ENCODE data around the gene OCLN. TPM values are rescaled to one million over a fixed set of nuclear protein-coding genes. Genes with fewer than 3 reads are reported as not detected.
"Not testable (repeated sequence)": the region's sequence is repeated elsewhere in the genome, so short reads cannot be mapped to it uniquely, and the experiment has no call there.

Gene OCLN
- total and polyA plus RNA-seq, 2 experiments from 2014 or later, result 72.7 to 119 TPM

DNA sequence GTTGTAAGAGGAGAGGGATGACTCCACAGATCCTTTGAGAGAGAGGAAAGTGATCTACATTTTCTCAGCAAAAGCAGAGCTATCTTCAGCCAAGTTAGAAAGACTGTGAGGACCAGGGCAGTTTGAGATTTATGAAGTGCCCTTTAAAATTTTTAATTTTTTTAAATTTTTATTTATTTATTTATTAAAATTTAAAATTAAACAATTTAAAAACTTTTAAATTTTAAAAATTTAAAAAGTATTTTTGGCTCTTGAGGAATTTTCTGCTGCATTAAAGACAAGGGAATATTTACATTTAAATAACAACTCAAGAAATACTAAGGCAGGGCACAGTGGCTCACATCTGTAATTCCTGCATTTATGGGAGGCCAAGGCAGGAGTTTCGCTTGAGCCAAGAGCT is 30.4 kb upstream of the OCLN start:
- Histone ChIP-seq H4K20me1 (ENCODE audit: insufficient read depth, poor library complexity, severe bottlenecking) (no peaks in the 10 kb centered on the region), H3K9me2 (replicated peaks; ENCODE audit: insufficient read depth) (no peaks in the 10 kb centered on the region), H3K9me3 (ENCODE audit: low read depth) (no peaks in the 10 kb centered on the region), H2AFZ (no peak overlapping the region), H3K36me3 (replicated peaks; ENCODE audit: insufficient read depth, low read depth) (no peaks in the 10 kb centered on the region), H3K27me3 (no peaks in the 10 kb centered on the region), H3K4me3 (no peak overlapping the region), H3K27ac (no peak overlapping the region), H3K4me1 (ENCODE audit: insufficient read depth) (no peaks in the 10 kb centered on the region), H3K4me2 (no peak overlapping the region), H3K79me2 (no peaks in the 10 kb centered on the region)
- 97% methylated on average over 1 of the region's 1 CpG for WGBS (ENCODE audit: low lambda C conversion rate, missing lambda C conversion rate)
- DNase-seq (ENCODE audit: low spot score), result no peak
- TF ChIP-seq, protein P1, sequence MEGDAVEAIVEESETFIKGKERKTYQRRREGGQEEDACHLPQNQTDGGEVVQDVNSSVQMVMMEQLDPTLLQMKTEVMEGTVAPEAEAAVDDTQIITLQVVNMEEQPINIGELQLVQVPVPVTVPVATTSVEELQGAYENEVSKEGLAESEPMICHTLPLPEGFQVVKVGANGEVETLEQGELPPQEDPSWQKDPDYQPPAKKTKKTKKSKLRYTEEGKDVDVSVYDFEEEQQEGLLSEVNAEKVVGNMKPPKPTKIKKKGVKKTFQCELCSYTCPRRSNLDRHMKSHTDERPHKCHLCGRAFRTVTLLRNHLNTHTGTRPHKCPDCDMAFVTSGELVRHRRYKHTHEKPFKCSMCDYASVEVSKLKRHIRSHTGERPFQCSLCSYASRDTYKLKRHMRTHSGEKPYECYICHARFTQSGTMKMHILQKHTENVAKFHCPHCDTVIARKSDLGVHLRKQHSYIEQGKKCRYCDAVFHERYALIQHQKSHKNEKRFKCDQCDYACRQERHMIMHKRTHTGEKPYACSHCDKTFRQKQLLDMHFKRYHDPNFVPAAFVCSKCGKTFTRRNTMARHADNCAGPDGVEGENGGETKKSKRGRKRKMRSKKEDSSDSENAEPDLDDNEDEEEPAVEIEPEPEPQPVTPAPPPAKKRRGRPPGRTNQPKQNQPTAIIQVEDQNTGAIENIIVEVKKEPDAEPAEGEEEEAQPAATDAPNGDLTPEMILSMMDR (IDR thresholded peaks at IDR 0.05; ENCODE audit: poor library complexity), result no peak
- TF ChIP-seq EZH2phosphoT487 (IDR thresholded peaks at IDR 0.05; ENCODE audit: low read depth, severe bottlenecking, unreplicated experiment) (no peak), EZH2 (IDR thresholded peaks at IDR 0.05; ENCODE audit: borderline replicate concordance) (no peak)

DNA sequence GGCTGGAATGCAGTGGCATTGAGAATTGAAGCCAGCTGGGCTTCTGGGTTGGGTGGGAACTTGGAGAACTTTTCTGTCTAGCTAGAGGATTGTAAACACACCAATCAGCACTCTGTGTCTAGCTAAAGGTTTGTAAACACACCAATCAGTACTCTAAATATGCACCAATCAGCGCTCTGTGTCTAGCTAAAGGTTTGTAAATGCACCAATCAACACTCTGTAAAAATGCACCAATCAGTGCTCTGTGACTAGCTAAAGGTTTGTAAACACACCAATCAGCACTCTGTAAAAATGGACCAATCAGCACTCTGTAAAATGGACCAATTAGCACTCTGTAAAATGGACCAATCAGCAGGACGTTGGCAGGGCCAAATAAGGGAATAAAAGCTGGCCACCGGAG is 26.2 kb upstream of the OCLN start:
- 91% methylated on average over 3 of the region's 3 CpGs for WGBS (ENCODE audit: low lambda C conversion rate, missing lambda C conversion rate)
- not testable (repeated sequence) for H3K4me1 ChIP-seq (ENCODE audit: insufficient read depth)

GRCh38 chr5:69467442-69468225 is 25.0 kb upstream of the OCLN start:
- no peaks in the 10 kb centered on the region for H3K4me1 ChIP-seq (ENCODE audit: insufficient read depth)
- no peak for TF ChIP-seq EZH2 (IDR thresholded peaks at IDR 0.05; ENCODE audit: borderline replicate concordance)
- no peak for TF ChIP-seq EZH2phosphoT487 (IDR thresholded peaks at IDR 0.05; ENCODE audit: low read depth, severe bottlenecking, unreplicated experiment)
- TF ChIP-seq, protein P1 (IDR thresholded peaks at IDR 0.05; ENCODE audit: poor library complexity), result no peak
- no peak overlapping the region for H3K4me2 ChIP-seq
- no peaks in the 10 kb centered on the region for H3K27me3 ChIP-seq
- H3K9me2 ChIP-seq (replicated peaks; ENCODE audit: insufficient read depth), result no peaks in the 10 kb centered on the region
- H3K36me3 ChIP-seq (replicated peaks; ENCODE audit: insufficient read depth, low read depth), result no peaks in the 10 kb centered on the region
- DNase-seq (ENCODE audit: low spot score), result no peak
- no peaks in the 10 kb centered on the region for H3K79me2 ChIP-seq
- H3K27ac ChIP-seq, result no peak overlapping the region
- no peaks in the 10 kb centered on the region for H4K20me1 ChIP-seq (ENCODE audit: insufficient read depth, poor library complexity, severe bottlenecking)
- no peak overlapping the region for H2AFZ ChIP-seq
- H3K4me3 ChIP-seq, result no peak overlapping the region
- no peaks in the 10 kb centered on the region for H3K9me3 ChIP-seq (ENCODE audit: low read depth)
- WGBS (ENCODE audit: low lambda C conversion rate, missing lambda C conversion rate), result 93% methylated on average over 8 of the region's 8 CpGs

More for the DNA sequence above, 26.2 kb upstream of the OCLN start:
- H3K9me3 ChIP-seq (ENCODE audit: low read depth); H3K9me2 ChIP-seq (replicated peaks; ENCODE audit: insufficient read depth); H3K79me2 ChIP-seq; H4K20me1 ChIP-seq (ENCODE audit: insufficient read depth, poor library complexity, severe bottlenecking); H3K36me3 ChIP-seq (replicated peaks; ENCODE audit: insufficient read depth, low read depth); DNase-seq (ENCODE audit: low spot score); H2AFZ ChIP-seq; H3K27me3 ChIP-seq; H3K4me2 ChIP-seq; H3K27ac ChIP-seq; H3K4me3 ChIP-seq: not testable (repeated sequence)

GRCh38 chr5:69468631-69469030 is 24.0 kb upstream of the OCLN start:
- DNase-seq (ENCODE audit: low spot score), result no peak
- H3K79me2 ChIP-seq, result no peaks in the 10 kb centered on the region
- WGBS (ENCODE audit: low lambda C conversion rate, missing lambda C conversion rate), result 71% methylated on average over 1 of the region's 1 CpG
- TF ChIP-seq EZH2 (IDR thresholded peaks at IDR 0.05; ENCODE audit: borderline replicate concordance) (no peak), EZH2phosphoT487 (IDR thresholded peaks at IDR 0.05; ENCODE audit: low read depth, severe bottlenecking, unreplicated experiment) (no peak)
- TF ChIP-seq, protein P1 (IDR thresholded peaks at IDR 0.05; ENCODE audit: poor library complexity), result no peak
- no peaks in the 10 kb centered on the region for H4K20me1 ChIP-seq (ENCODE audit: insufficient read depth, poor library complexity, severe bottlenecking)
- no peaks in the 10 kb centered on the region for H3K36me3 ChIP-seq (replicated peaks; ENCODE audit: insufficient read depth, low read depth)
- H3K4me1 ChIP-seq (ENCODE audit: insufficient read depth), result no peaks in the 10 kb centered on the region
- no peaks in the 10 kb centered on the region for H3K9me3 ChIP-seq (ENCODE audit: low read depth)
- H3K4me3 ChIP-seq, result no peak overlapping the region
- no peaks in the 10 kb centered on the region for H3K9me2 ChIP-seq (replicated peaks; ENCODE audit: insufficient read depth)
- H3K27ac ChIP-seq, result no peak overlapping the region
- H3K4me2 ChIP-seq, result no peak overlapping the region
- no peak overlapping the region for H2AFZ ChIP-seq
- H3K27me3 ChIP-seq, result no peaks in the 10 kb centered on the region

- not testable (repeated sequence) for H3K36me3 ChIP-seq (replicated peaks; ENCODE audit: insufficient read depth, low read depth); H3K27ac ChIP-seq; H3K9me2 ChIP-seq (replicated peaks; ENCODE audit: insufficient read depth); H2AFZ ChIP-seq; H3K4me2 ChIP-seq; H3K27me3 ChIP-seq; H3K9me3 ChIP-seq (ENCODE audit: low read depth); DNase-seq (ENCODE audit: low spot score); H3K4me3 ChIP-seq; H3K79me2 ChIP-seq; H4K20me1 ChIP-seq (ENCODE audit: insufficient read depth, poor library complexity, severe bottlenecking); H3K4me1 ChIP-seq (ENCODE audit: insufficient read depth)
- 96% methylated on average over 6 of the region's 6 CpGs for WGBS (ENCODE audit: low lambda C conversion rate, missing lambda C conversion rate)
Measured at GRCh38 chr5:69471516-69471915, 21.1 kb upstream of the OCLN start.

- H3K4me1 ChIP-seq (ENCODE audit: insufficient read depth); H3K9me3 ChIP-seq (ENCODE audit: low read depth); H3K36me3 ChIP-seq (replicated peaks; ENCODE audit: insufficient read depth, low read depth); H3K27me3 ChIP-seq; H3K9me2 ChIP-seq (replicated peaks; ENCODE audit: insufficient read depth); H2AFZ ChIP-seq; H3K79me2 ChIP-seq; H4K20me1 ChIP-seq (ENCODE audit: insufficient read depth, poor library complexity, severe bottlenecking); H3K27ac ChIP-seq; H3K4me2 ChIP-seq; H3K4me3 ChIP-seq; DNase-seq (ENCODE audit: low spot score): not testable (repeated sequence)
- WGBS (ENCODE audit: low lambda C conversion rate, missing lambda C conversion rate), result 90% methylated on average over 16 of the region's 16 CpGs
Measured at GRCh38 chr5:69472535-69473143, 20.0 kb upstream of the OCLN start.
